SK-N-SH (cell line): ENCODE measurements around the gene DNMT3A. TPM values are rescaled to one million over a fixed set of nuclear protein-coding genes. Genes with fewer than 3 reads are reported as not detected.
A peak's percentile ranks its signal among the peaks of the same experiment; 100 is the strongest.

Experiments used
- CTCF ChIA-PET: fragments of 300-600, 350-600 bp; formaldehyde crosslinking; extraction: SDS; loops from one replicate; lab custom pipeline; 2021; lab: Yijun Ruan, JAX
- POLR2A ChIA-PET: fragments of 350-600 bp; sonication (Branson Sonifier 250); formaldehyde crosslinking; extraction: SDS; loops from one replicate; lab custom pipeline; 2020; ENCODE audit warnings: antibody characterized with exemption, inconsistent platforms; lab: Yijun Ruan, JAX
- DNase-seq: peaks from one replicate; pipeline ENCODE4 v3.0.0; 2012
- H2AFZ ChIP-seq: fragments of 200-600 bp; sonication (generic); 2 replicates; pipeline ENCODE4 v1.8.1; 2016; ENCODE audit warnings: antibody characterized with exemption, mild to moderate bottlenecking, low read depth
- H3F3A ChIP-seq: fragments of 200-600 bp; sonication (generic); replicated peaks from 2 replicates; pipeline ENCODE3; 2016; ENCODE audit warnings: antibody characterized with exemption, mild to moderate bottlenecking; ENCODE audit not compliant: insufficient read depth
- H3K27ac ChIP-seq, 2 experiments: fragments of 200-500 bp in 1 of 2; fragments of 200-600 bp in 1 of 2; sonication (Bioruptor generic) in 1 of 2; sonication (generic), shearing (Covaris generic) in 1 of 2; 2 replicates each; pipeline versions ENCODE4 v1.5.1 to v1.6.1; 2014 to 2016; ENCODE audit warnings: low read depth in 2 of 2, inconsistent platforms in 1 of 2, low read length in 1 of 2, mild to moderate bottlenecking in 1 of 2, mixed read lengths in 1 of 2
- H3K27me3 ChIP-seq: fragments of 200-600 bp; sonication (generic), shearing (Covaris generic); 2 replicates; pipeline ENCODE4 v1.6.1; 2016; ENCODE audit warnings: mixed run types; ENCODE audit not compliant: insufficient read depth
- H3K36me3 ChIP-seq, 2 experiments: fragments of 200-500 bp in 1 of 2; fragments of 200-600 bp in 1 of 2; sonication (Bioruptor generic) in 1 of 2; sonication (generic) in 1 of 2; replicated peaks in 1 of 2; 2 replicates each; pipeline versions ENCODE3 to v1.5.1; 2014 to 2016; ENCODE audit warnings: low read length in 1 of 2, mild to moderate bottlenecking in 1 of 2; ENCODE audit not compliant: insufficient read depth in 2 of 2, control insufficient read depth in 1 of 2
- H3K4me1 ChIP-seq, 2 experiments: fragments of 200-500 bp in 1 of 2; fragments of 200-600 bp in 1 of 2; sonication (Bioruptor generic) in 1 of 2; sonication (generic), shearing (Covaris generic) in 1 of 2; 2 replicates each; pipeline versions ENCODE4 v1.5.1 to v1.6.1; 2014 to 2016; ENCODE audit warnings: low read depth in 1 of 2, low read length in 1 of 2, mixed run types in 1 of 2; ENCODE audit not compliant: insufficient read depth in 2 of 2, control insufficient read depth in 1 of 2
- H3K4me2 ChIP-seq: fragments of 200-600 bp; sonication (generic), shearing (Covaris generic); 2 replicates; pipeline ENCODE4 v1.6.1; 2017; ENCODE audit warnings: mixed run types
- H3K4me3 ChIP-seq, 2 experiments: fragments of 200-500 bp in 1 of 2; fragments of 200-600 bp in 1 of 2; sonication (Bioruptor generic) in 1 of 2; sonication (generic), shearing (Covaris generic) in 1 of 2; 2 replicates each; pipeline versions ENCODE4 v1.5.1 to v1.8.1; 2014 to 2016; ENCODE audit warnings: low read depth in 2 of 2, inconsistent platforms in 1 of 2, low read length in 1 of 2, mild to moderate bottlenecking in 1 of 2, mixed read lengths in 1 of 2, moderate library complexity in 1 of 2
- H3K79me2 ChIP-seq: fragments of 200-600 bp; sonication (generic); 2 replicates; pipeline ENCODE4 v1.8.1; 2017; ENCODE audit warnings: mild to moderate bottlenecking; ENCODE audit not compliant: insufficient read depth
- H3K9ac ChIP-seq: fragments of 200-600 bp; sonication (generic); 2 replicates; pipeline ENCODE4 v1.6.1; 2017; ENCODE audit warnings: mixed run types
- H3K9me2 ChIP-seq: fragments of 200-600 bp; sonication (generic); 2 replicates; pipeline ENCODE4 v1.6.1; 2017; ENCODE audit warnings: mixed run types
- H3K9me3 ChIP-seq: fragments of 200-600 bp; sonication (generic); 2 replicates; pipeline ENCODE4 v1.6.1; 2017; ENCODE audit warnings: mixed run types, mild to moderate bottlenecking, moderate library complexity
- H4K20me1 ChIP-seq: fragments of 200-600 bp; sonication (generic); 2 replicates; pipeline ENCODE4 v1.6.1; 2017; ENCODE audit warnings: mild to moderate bottlenecking, mixed run types; ENCODE audit not compliant: insufficient read depth
- CTCF ChIP-seq: fragments of 200-600 bp; sonication (generic); IDR thresholded peaks from 2 replicates; pipeline ENCODE4 v1.6.1; 2017; ENCODE audit warnings: antibody characterized with exemption, mild to moderate bottlenecking, moderate library complexity
- EZH2phosphoT487 ChIP-seq: fragments of 200-600 bp; sonication (generic); IDR thresholded peaks from 2 replicates; pipeline ENCODE4 v1.6.1; 2017; ENCODE audit warnings: low read depth, mixed run types, mild to moderate bottlenecking, antibody characterized with exemption, moderate library complexity, borderline replicate concordance
- FOXJ3 ChIP-seq: sonication (generic); formaldehyde crosslinking; IDR thresholded peaks from 2 replicates; pipeline ENCODE4 v1.5.1; 2020; ENCODE audit warnings: mild to moderate bottlenecking, missing genetic modification reagents
- GATA2 ChIP-seq: sonication (generic); formaldehyde crosslinking; IDR thresholded peaks from 2 replicates; pipeline ENCODE4 v1.5.0; 2020; ENCODE audit warnings: mild to moderate bottlenecking, missing genetic modification reagents
- SMC3 ChIP-seq: IDR thresholded peaks from 2 replicates; pipeline ENCODE4 v1.6.1; 2012; ENCODE audit warnings: low read depth, low read length, improper control_type of control experiment
- WGBS: methylation state at CpG from one replicate; pipeline ENCODE4 v1.1.6; 2017; ENCODE audit warnings: low lambda C conversion rate; 5-methylcytosine and 5-hydroxymethylcytosine counted together
- polyA plus RNA-seq, 3 experiments: library from polyadenylated mRNA; depleted of rRNA; stranded (reverse); fragments of >200 nt; gene quantifications; 2 replicates each; pipeline ENCODE4 v1.2.3, GENCODE V29; 2012

The DNMT3A gene
- polyA plus RNA-seq, 1 of the 3 experiments (the other 2 are of a cell fraction), result 5.6 TPM

- H3K27me3 ChIP-seq, result no peaks in the 10 kb centered on the region
- H3F3A ChIP-seq, result peaks cover 3% of the 10 kb centered on the region
- H3K9ac ChIP-seq, result no peak overlapping the region
- H3K79me2 ChIP-seq, result no peaks in the 10 kb centered on the region
- ChIA-PET CTCF (interaction anchor here (1.3 to 1.5 kb wide), 2 partner anchors 30 to 83 kb away, joined by 3 to 4 read pairs; no protein-coding TSS in a partner anchor), POLR2A (interaction anchor here (1.0 to 2.1 kb wide), 3 partner anchors 12 to 49 kb away, joined by 3 to 8 read pairs (median 4); no protein-coding TSS in a partner anchor)
- no peaks in the 10 kb centered on the region for H4K20me1 ChIP-seq
- 80% methylated on average over 12 of the region's 12 CpGs for WGBS
- no peak overlapping the region for H3K4me2 ChIP-seq
- H3K36me3 ChIP-seq, result peaks cover 7 to 37% of the 10 kb centered on the region in 2 experiments
- no peaks in the 10 kb centered on the region for H3K9me3 ChIP-seq
- DNase-seq, result no peak
- H2AFZ ChIP-seq, result no peak overlapping the region
- peaks cover 0 to 28% of the 10 kb centered on the region in 2 experiments; a peak in 2 of 4 replicates for H3K4me1 ChIP-seq
- H3K4me3 ChIP-seq, result no peak overlapping the region
- 0 out of 2 replicates have a peak, but pooled peaks have one; percentile 17 for TF ChIP-seq GATA2 (CRISPR knock-in tag)
- TF ChIP-seq EZH2phosphoT487, result no peak
- H3K27ac ChIP-seq, result peak overlapping the region in 1 of 2 experiments; percentile 59; a peak in 1 of 4 replicates
- no peaks in the 10 kb centered on the region for H3K9me2 ChIP-seq
These were observed 62.6 kb downstream of the DNMT3A start for GRCh38 chr2:25279091-25279651.

- Histone ChIP-seq H3K36me3 (peaks cover 3 to 40% of the 10 kb centered on the region in 2 experiments), H4K20me1 (no peaks in the 10 kb centered on the region), H3K79me2 (no peaks in the 10 kb centered on the region), H3K4me3 (no peak overlapping the region; a peak in 1 of 4 replicates), H3K9me2 (no peaks in the 10 kb centered on the region), H2AFZ (no peak overlapping the region), H3K9ac (no peak overlapping the region), H3K27ac (no peak overlapping the region; a peak in 1 of 4 replicates), H3F3A (peaks cover 3% of the 10 kb centered on the region), H3K4me2 (no peak overlapping the region), H3K27me3 (no peaks in the 10 kb centered on the region), H3K4me1 (peaks cover 0 to 23% of the 10 kb centered on the region in 2 experiments; a peak in 2 of 4 replicates), H3K9me3 (no peaks in the 10 kb centered on the region)
- WGBS, result 93% methylated on average over 52 of the region's 60 CpGs
- DNase-seq, result peak; percentile 86
- POLR2A ChIA-PET, result interaction anchor here (0.9 to 1.7 kb wide), 2 partner anchors 8 to 25 kb away, joined by 3 to 5 read pairs; no protein-coding TSS in a partner anchor
- peak; percentile 51 for TF ChIP-seq CTCF
- peak; percentile 3; the same call in 1 of the 2 replicates for TF ChIP-seq SMC3
- no peak for TF ChIP-seq FOXJ3 (CRISPR knock-in tag)
- CTCF ChIA-PET, result interaction anchor here (0.7 to 2.5 kb wide), 11 partner anchors 9 to 528 kb away, joined by 3 to 22 read pairs (median 3); no protein-coding TSS in a partner anchor
These were observed 64.9 kb downstream of the DNMT3A start for GRCh38 chr2:25276569-25277465.
